Caco-2 (cell line): Measurements from ENCODE around the gene ATP5ME. TPM values are rescaled to one million over a fixed set of nuclear protein-coding genes. Genes with fewer than 3 reads are reported as not detected.

Source experiments
- BruUV-seq: library from RNA; stranded (reverse); fragments of 400-500 nt; replicated peaks from 2 replicates; lab custom pipeline; 2021; lab: Mats Ljungman, UMichigan
- CTCF ChIA-PET: fragments of 300-600 bp; sonication (Branson Sonifier 250); formaldehyde crosslinking; loops from one replicate; lab custom pipeline; 2022; ENCODE audit warnings: antibody characterized with exemption; lab: Charles Lee
- POLR2A ChIA-PET: fragments of 300-600 bp; sonication (Branson Sonifier 250); formaldehyde crosslinking; loops from one replicate; lab custom pipeline; 2022; ENCODE audit warnings: antibody characterized with exemption; lab: Charles Lee
- DNase-seq, 2 experiments: peaks; one replicate each; pipeline versions ENCODE4 v3.0.0 to v3.0.0-alpha.2; 2020 to 2022
- H3K27me3 ChIP-seq: replicated peaks from 2 replicates; pipeline ENCODE4 v1.6.0; 2011; ENCODE audit warnings: low read length; ENCODE audit not compliant: control insufficient read depth, insufficient read depth
- H3K36me3 ChIP-seq: 2 replicates; pipeline ENCODE4 v1.5.1; 2011; ENCODE audit warnings: low read length; ENCODE audit not compliant: control insufficient read depth, insufficient read depth
- H3K4me1 ChIP-seq: fragments of 250-450 bp; sonication (Bioruptor Pico); 2 replicates; pipeline ENCODE4 v1.5.1; 2020; ENCODE audit warnings: mild to moderate bottlenecking
- H3K4me3 ChIP-seq: 2 replicates; pipeline ENCODE4 v1.5.1; 2011; ENCODE audit warnings: low read depth, mild to moderate bottlenecking, control low read depth, low read length
- H3K9me3 ChIP-seq: fragments of 250-450 bp; sonication (Bioruptor Pico); 2 replicates; pipeline ENCODE4 v1.5.1; 2020; ENCODE audit warnings: mild to moderate bottlenecking, moderate library complexity
- H3K27ac Mint-ChIP-seq: one replicate; pipeline ENCODE4 v1.8.0; 2022; ENCODE audit warnings: mixed read lengths; ENCODE audit not compliant: unreplicated experiment
- H3K27me3 Mint-ChIP-seq: one replicate; pipeline ENCODE4 v1.8.0; 2022; ENCODE audit warnings: mixed read lengths; ENCODE audit not compliant: insufficient read depth, unreplicated experiment
- H3K36me3 Mint-ChIP-seq: one replicate; pipeline ENCODE4 v1.8.0; 2022; ENCODE audit warnings: mild to moderate bottlenecking, mixed read lengths; ENCODE audit not compliant: insufficient read depth, unreplicated experiment
- H3K4me1 Mint-ChIP-seq: one replicate; pipeline ENCODE4 v1.8.0; 2022; ENCODE audit warnings: low read depth, mixed read lengths; ENCODE audit not compliant: unreplicated experiment
- H3K4me3 Mint-ChIP-seq: one replicate; pipeline ENCODE4 v1.8.0; 2022; ENCODE audit warnings: mild to moderate bottlenecking, moderate library complexity, mixed read lengths; ENCODE audit not compliant: unreplicated experiment
- H3K9me3 Mint-ChIP-seq: one replicate; pipeline ENCODE4 v1.8.0; 2022; ENCODE audit warnings: mixed read lengths; ENCODE audit not compliant: unreplicated experiment
- CTCF ChIP-seq, 2 experiments: fragments of 200-600 bp in 1 of 2; IDR thresholded peaks; 1 replicate in 1 of 2; 2 replicates in 1 of 2; pipeline versions ENCODE4 v1.5.1 to v1.8.0; 2011 to 2022; ENCODE audit warnings: antibody characterized with exemption in 1 of 2, control low read depth in 1 of 2, inconsistent platforms in 1 of 2, low read depth in 1 of 2, low read length in 1 of 2, mild to moderate bottlenecking in 1 of 2, moderate library complexity in 1 of 2; ENCODE audit not compliant: insufficient read depth in 1 of 2, severe bottlenecking in 1 of 2, unreplicated experiment in 1 of 2
- intact Hi-C: fragments of 100-400 bp; cut with micrococcal nuclease; formaldehyde crosslinking; loops from one replicate; pipeline ENCODE4 v1.10.0; 2022; ENCODE audit not compliant: unreplicated experiment
- total RNA-seq: library from RNA; stranded (reverse); gene quantifications from 2 replicates; pipeline ENCODE4 v1.2.3, GENCODE V29; 2022

Gene ATP5ME
- total RNA-seq, 1 experiment from 2014 or later: 244 TPM

GRCh38 chr4:687048-687970 lies 13.2 kb upstream of the ATP5ME start:
- peak; percentile 70 to 85 for DNase-seq
- no TSS peak for BruUV-seq
- no peak for TF ChIP-seq CTCF (IDR thresholded peaks at IDR 0.05; ENCODE audit: insufficient read depth in 1 of 2, low read depth in 1 of 2, low read length in 1 of 2, severe bottlenecking in 1 of 2, unreplicated experiment in 1 of 2)

GRCh38 chr4:686413-687040 lies 12.5 kb upstream of the ATP5ME start:
- POLR2A ChIA-PET: interaction anchor here (0.6 kb wide), 1 partner anchor 13 kb away, joined by 3 read pairs; no protein-coding TSS in a partner anchor
- no peak overlapping the region for H3K4me3 Mint-ChIP-seq
- H3K27ac Mint-ChIP-seq: no peak overlapping the region
- no peak for DNase-seq
- CTCF ChIA-PET: interaction anchor here (1.3 kb wide), 1 partner anchor 14 kb away, joined by 3 read pairs; no protein-coding TSS in a partner anchor
- Histone ChIP-seq H3K9me3 (no peaks in the 10 kb centered on the region), H3K4me1 (peaks cover 23% of the 10 kb centered on the region), H3K36me3 (no peaks in the 10 kb centered on the region), H3K27me3 (no peaks in the 10 kb centered on the region), H3K4me3 (no peak overlapping the region)
- peaks cover 6% of the 10 kb centered on the region for H3K4me1 Mint-ChIP-seq
- H3K27me3 Mint-ChIP-seq: no peaks in the 10 kb centered on the region
- BruUV-seq: no TSS peak
- peaks cover 10% of the 10 kb centered on the region for H3K36me3 Mint-ChIP-seq
- no peak for TF ChIP-seq CTCF (IDR thresholded peaks at IDR 0.05; ENCODE audit: insufficient read depth in 1 of 2, low read depth in 1 of 2, low read length in 1 of 2, severe bottlenecking in 1 of 2, unreplicated experiment in 1 of 2)
- H3K9me3 Mint-ChIP-seq: no peaks in the 10 kb centered on the region
- intact Hi-C loops: no loop called here

More at GRCh38 chr4:687048-687970, 13.2 kb upstream of the ATP5ME start:
- Mint-ChIP-seq H3K27ac (peak overlapping the region; percentile 33), H3K36me3 (peaks cover 10% of the 10 kb centered on the region), H3K4me1 (peaks cover 6% of the 10 kb centered on the region), H3K4me3 (no peak overlapping the region), H3K27me3 (no peaks in the 10 kb centered on the region), H3K9me3 (no peaks in the 10 kb centered on the region)
- H3K4me1 ChIP-seq: peaks cover 19% of the 10 kb centered on the region
- POLR2A ChIA-PET: interaction anchor here (0.5 to 0.6 kb wide), 2 partner anchors 14 to 45 kb away, joined by 3 to 4 read pairs; no protein-coding TSS in a partner anchor
- no peaks in the 10 kb centered on the region for H3K27me3 ChIP-seq
- H3K36me3 ChIP-seq: no peaks in the 10 kb centered on the region
- H3K4me3 ChIP-seq: no peak overlapping the region
- intact Hi-C loops: no loop called here
- no peaks in the 10 kb centered on the region for H3K9me3 ChIP-seq
- CTCF ChIA-PET: interaction anchor here (0.7 to 1.3 kb wide), 2 partner anchors 13 kb away, joined by 3 read pairs; partner anchors contain the start of genes ATP5ME and MYL5

- Mint-ChIP-seq H3K4me1 (peaks cover 6% of the 10 kb centered on the region), H3K36me3 (peaks cover 10% of the 10 kb centered on the region), H3K27me3 (no peaks in the 10 kb centered on the region), H3K4me3 (no peak overlapping the region), H3K9me3 (no peaks in the 10 kb centered on the region), H3K27ac (no peak overlapping the region)
- CTCF ChIA-PET: no interaction called here
- Histone ChIP-seq H3K4me3 (no peak overlapping the region), H3K4me1 (peaks cover 23% of the 10 kb centered on the region), H3K9me3 (no peaks in the 10 kb centered on the region), H3K36me3 (no peaks in the 10 kb centered on the region), H3K27me3 (no peaks in the 10 kb centered on the region)
- no TSS peak for BruUV-seq
- POLR2A ChIA-PET: no interaction called here
- DNase-seq: no peak
- TF ChIP-seq CTCF (IDR thresholded peaks at IDR 0.05; ENCODE audit: insufficient read depth in 1 of 2, low read depth in 1 of 2, low read length in 1 of 2, severe bottlenecking in 1 of 2, unreplicated experiment in 1 of 2): no peak
- intact Hi-C loops: no loop called here
Measured at GRCh38 chr4:685679-686412, 11.8 kb upstream of the ATP5ME start.
